GM23248 (cell line): ENCODE results near the gene RCOR2.

ENCODE experiments used
- EZH2 ChIP-seq: fragments of 200-600 bp; sonication (generic); IDR thresholded peaks from 2 replicates; pipeline ENCODE4 v1.6.1; 2018; ENCODE audit warnings: antibody characterized with exemption, mild to moderate bottlenecking; ENCODE audit not compliant: insufficient read depth, poor library complexity, severe bottlenecking
- EZH2phosphoT487 ChIP-seq: fragments of 200-600 bp; sonication (generic); IDR thresholded peaks from 2 replicates; pipeline ENCODE4 v1.6.1; 2018; ENCODE audit warnings: antibody characterized with exemption, moderate library complexity, mild to moderate bottlenecking, low read depth; ENCODE audit not compliant: insufficient read depth

GRCh38 chr11:63888170-63889086 is 28.5 kb downstream of the RCOR2 start:
- TF ChIP-seq EZH2phosphoT487 = no peak
- no peak for TF ChIP-seq EZH2
